GM21786 (cell line): ENCODE measurements around the gene ABCG5.

Source experiments
- ATAC-seq: cut with Tn5 transposase; IDR thresholded peaks from one replicate; pipeline ENCODE4 v1.9.1; 2021; ENCODE audit not compliant: unreplicated experiment

The ABCG5 gene

DNA sequence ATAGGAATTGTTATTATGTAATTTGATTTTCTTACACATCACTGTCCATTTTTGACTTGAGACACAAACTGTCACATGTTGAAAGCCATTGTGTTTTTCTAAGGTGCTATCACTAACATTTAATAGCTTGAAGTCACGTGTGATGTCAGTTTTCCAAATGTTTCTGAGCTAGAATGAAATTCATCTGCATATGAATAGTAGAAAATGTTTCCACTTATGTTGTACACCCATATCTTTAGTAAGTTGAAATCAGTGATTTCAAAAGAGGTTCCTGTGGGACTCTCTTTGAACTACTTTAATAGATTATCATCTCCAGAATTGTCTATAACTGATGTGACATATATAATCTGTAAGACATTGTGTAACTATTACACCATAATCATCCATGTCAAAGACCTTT lies 27.8 kb downstream of the ABCG5 start:
- no peak for ATAC-seq

DNA sequence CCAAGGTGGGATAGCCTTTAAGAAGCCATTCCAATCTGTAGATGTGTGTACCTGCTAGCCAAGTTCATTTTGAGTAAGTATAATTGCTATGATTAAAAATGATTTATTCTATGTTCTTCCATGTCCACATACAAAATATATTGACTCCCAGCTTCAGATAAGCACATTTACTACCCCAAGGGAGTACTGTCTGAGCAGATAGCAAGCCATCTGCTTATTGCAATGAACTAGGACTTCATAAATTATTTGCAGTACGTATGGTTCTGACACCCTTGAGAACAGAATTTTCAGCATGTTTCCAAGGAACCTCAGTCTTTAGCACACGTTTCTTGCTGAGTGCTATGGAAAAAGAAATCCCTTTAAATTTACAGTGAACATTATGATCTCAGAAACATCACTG lies 28.2 kb downstream of the ABCG5 start:
- no peak for ATAC-seq

DNA sequence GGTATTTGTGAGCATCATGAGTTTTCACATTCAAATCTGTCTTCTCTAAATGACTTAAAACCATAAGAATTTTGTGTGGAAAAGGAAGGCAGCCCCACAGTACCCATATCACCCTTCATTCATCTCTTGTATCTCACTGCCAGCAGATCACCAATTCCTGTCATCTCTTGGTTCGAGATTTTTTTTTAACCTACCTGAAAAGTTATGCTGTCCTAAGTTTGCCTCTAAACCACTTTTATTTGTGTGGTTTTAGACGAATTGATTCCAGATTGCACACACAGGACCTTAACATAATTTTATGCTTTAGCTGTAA lies 32.0 kb downstream of the ABCG5 start:
- no peak for ATAC-seq

DNA sequence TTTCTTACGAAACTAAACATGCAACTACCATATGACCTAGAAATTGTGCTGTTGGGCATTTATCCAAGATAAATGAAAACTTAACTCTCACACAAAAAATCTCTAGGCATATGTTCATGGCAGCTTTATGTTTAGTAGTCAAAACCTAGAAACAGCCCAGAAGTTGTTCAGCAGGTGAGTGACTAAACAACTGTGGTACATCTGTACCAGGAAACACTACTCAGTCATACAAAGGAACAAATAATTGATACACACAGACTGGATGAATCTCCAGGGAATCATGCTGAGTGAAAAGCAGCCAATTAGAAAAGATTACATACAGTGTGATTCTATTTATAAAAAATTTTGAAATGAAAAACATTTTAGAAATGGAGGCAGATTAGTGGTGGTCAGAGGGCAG lies 35.5 kb downstream of the ABCG5 start:
- no peak for ATAC-seq

DNA sequence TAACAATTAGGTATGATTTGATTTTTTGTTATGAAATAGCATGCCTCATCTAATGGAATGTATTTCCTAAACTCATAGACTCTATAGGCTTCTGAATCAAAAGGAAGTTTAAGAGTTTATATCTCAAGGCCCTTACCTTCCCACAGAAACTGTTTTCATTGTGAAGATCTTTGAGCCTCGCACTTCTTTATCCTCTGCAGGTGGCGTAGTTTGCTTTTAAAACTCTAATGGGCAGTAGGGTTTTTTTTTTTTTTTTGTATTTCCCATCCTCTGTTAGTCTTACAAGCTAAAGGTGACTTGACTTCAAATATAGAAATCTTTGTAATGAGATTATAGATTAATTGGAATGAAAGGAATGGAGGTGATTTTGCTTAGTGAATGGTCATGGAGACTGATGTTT lies 36.5 kb downstream of the ABCG5 start:
- no peak for ATAC-seq

DNA sequence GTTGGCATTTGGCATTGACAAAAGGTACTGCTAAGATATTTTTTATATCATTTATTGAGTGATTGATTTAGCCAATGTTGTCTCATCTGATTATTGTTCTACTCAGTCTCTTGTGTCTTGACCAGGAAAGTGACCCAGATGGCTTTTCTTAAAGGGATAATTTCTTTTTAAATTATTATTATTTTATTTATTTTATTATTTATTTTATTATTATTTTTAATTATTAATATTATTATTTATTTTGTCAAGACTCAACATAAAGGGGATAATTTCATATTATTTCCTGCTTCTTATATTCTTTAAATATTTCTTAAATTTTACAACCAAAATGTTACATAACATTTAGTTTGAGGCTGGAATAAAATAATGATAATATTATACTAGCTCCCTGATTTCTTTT lies 37.7 kb downstream of the ABCG5 start:
- ATAC-seq = no peak

DNA sequence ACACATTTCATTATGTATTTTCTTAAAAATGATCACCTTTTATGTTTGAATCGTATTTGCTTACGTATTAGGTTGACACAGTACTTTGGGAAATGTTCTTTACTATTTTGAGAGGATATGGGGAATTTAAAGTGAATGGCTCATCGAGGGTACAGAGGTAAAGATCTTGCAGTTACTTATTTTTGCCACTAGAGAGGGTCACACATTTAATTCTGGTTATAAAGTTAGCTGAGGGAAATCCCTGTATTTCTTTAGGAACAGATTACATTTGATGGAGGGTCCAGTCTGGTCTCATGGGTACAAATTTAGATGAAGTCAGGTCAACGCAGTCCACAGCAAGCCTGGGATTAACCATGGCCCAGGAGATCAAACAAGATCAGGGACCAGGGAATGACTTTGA lies 40.3 kb downstream of the ABCG5 start:
- ATAC-seq = no peak

DNA sequence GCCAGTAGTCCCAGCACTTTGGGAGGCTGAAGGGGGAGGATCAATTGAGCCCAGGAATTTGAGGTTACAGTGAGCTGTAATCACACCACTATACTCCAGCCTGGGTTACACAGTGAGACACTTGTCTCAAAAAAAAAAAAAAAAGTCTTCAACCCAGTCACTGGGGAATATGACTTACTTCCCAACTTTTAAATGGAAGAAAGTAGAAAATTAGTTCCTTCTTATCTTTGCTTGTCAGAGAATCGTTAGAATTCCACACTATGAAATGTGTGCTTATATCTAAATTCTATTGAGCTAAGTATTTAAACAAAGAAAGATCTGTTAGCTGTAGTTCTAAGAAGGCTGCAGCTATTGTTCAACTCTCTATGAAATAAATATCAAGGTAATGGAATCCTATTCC lies 42.4 kb downstream of the ABCG5 start:
- ATAC-seq = no peak

DNA sequence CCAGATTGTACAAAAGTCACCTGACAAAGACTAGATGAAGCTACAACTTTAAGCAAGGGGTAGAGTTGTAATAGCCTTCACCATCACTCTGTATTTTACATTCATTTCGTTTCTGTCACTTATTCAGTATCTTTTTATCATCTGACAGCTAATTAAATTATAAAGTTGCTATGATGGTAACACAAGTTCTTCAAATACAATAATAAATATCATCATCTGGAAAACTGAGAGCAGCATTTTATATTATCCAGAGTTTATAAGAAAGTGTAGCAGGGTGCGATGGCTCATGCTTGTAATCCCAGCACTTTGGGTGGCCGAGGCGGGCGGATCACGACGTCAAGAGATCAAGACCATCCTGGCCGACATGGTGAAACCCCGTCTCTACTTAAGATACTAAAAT lies 43.7 kb downstream of the ABCG5 start:
- no peak for ATAC-seq

DNA sequence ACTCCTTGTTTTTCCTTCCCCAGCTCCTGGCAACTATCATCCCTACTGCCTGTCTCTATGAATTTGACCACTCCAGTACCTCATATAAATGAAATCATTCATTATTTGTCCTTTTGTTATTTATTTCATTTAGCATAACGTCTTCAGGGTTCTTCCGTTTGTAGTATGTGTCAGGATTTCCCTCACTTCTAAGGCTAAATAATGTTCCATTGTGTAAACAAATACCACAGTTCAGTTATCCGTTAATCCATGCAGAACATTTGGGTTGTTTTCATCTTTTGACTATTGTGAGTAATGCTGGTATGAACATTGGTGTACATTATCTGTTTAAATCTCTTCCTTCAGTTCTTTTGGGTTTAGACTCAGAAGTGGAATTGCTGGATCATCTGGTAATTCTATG lies 46.0 kb downstream of the ABCG5 start:
- peak; percentile 65 for ATAC-seq

DNA sequence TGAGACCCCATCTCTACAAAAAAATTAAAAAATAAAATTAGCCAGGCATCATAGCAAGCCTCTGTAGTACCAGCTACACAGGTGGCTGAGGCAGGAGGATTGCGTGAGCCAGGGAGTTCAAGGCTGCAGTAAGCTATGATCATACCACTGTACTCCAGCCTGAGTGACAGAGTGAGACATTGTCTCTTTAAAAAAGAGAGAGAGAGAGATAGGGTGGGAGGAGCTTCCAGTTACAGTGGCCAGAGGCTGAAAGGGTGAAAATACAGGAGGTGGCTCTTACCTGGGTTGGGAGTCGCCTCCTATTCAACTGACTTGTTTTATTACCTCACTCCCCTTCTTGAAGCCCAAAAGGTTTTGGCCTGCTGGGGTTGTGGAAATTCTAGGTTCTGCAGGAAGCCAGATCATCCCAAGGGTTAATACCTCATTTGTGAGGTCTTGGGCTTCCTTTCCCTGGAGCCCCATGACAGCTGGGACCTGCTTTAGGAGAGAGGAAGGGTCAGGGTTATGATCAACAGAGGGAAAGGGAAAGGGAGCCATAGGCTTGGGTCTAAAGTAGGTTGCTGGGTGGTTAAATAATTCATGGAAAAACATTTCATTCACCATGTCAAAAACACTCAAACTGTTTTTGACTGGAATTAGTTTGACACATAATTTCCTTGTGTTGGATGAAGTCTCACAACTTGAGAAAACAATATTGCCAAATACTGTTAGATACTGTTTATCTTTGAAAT lies 47.4 kb downstream of the ABCG5 start:
- no peak for ATAC-seq

DNA sequence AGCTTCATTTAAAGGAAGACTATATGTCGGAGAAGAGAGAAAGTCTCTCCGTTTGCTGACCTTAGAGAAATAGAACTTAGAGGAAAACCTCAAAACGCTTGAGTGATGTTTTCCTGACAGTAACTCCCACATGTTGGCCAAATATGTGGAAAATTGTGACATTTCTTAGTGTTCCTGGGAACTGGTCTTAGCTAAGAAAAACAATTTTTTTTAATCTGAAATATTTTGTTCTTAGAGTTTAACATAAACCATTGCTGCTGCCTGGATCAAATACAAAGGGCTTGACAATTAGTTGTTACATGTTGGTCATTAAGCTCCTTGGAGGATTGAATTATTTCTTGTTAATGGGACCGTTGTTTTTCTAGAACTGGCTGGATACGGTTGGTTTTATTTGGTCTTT lies 48.5 kb downstream of the ABCG5 start:
- no peak for ATAC-seq

DNA sequence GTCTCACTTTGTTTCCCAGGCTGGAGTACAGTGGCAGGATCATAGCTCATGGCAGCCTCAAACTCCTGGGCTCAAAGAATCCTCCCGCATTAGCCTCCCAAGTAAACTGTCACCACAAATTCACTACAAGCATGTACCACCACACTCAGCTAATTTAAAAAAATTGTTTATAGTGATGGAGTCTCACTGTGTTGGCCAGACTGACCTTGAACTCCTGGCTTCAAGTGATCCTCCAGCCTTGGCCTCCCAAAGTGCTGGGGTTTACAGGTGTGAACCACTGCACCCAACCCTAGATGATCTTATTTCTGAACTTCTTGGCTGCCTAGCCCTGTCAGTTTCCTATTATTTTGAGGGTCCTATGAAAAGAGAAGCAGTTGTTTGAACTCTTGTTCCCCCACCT lies 50.0 kb downstream of the ABCG5 start:
- ATAC-seq = no peak

DNA sequence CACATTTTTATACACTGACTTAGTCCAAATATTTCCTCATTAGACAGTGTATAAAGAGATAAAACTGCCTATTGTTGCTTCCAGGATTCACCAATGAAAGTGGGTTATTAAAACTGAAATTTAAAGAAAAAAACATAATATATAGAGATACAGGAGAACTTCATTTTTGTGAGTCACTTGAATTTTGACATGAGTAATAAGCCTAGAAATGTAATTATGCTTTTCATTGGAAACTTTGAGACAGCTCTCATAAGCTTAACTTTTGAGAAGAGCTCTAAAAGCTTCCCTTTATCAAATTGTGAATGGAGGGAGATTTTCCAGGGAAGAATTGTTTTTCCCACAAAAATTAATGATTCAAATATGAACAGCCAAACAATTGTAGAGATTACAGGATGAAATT lies 50.7 kb downstream of the ABCG5 start:
- ATAC-seq = no peak

DNA sequence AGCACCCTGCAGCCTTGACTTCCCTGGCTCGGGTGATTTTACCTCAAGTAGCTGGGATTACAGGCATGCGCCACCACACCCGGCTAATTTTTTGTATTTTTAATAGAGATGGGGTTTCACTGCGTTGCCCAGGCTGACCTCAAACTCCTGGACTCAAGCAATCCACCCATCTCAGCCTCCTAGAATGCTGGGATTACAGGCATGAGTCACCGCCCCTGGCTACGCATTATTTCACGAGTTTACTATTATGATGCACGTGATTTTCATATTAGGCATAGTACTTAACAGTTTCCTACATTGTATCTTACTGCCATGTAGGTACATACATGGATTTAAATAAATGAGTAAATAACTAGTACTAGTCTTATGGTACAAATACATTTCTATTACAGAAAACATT lies 60.4 kb downstream of the ABCG5 start:
- no peak for ATAC-seq

DNA sequence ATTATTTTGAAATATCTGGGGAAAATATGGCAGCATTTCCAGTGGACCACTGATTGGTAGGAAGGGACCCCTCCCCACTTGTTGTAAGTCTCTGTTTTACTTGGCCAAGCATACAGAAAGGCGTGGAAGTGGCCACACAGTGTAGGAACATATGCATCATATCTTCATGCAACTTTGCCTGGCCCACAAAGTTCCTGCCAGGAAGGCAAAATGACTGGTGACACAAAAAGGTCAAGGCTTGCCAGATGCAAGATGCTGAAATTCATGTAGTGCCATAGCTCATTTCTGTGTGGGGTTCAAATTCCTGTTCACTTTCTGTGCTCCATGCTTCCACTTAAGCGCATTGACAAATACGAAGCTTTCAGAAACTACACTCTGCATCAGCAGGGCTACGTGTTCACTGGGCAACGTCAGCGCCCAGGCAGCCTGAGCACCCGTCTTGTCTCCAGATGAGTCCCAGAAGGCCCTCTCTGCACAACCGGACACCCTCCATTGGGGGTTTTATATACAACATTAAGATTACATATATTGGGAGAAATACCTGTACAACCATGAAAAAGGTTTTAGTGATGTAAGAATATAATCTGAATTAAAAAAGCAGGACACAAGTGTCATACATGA lies 61.2 kb downstream of the ABCG5 start:
- no peak for ATAC-seq

DNA sequence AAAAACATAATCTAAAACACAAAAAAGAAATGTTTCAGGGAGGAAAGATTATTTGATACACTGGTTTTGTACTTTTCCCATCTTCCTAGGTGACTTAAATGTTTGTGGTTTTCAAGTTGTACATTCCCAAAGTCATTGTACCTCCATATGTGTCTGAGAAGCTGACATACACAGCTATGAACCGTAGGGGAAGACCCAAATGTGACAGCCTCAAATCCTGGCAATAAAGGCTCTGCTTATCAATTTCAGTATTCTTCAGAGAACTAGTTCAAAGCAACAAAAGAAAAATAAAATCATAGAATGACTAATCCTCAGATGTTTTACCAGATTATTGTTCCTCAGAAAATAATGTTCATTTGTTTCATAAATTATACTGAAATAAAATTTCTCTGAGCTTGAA lies 62.3 kb downstream of the ABCG5 start:
- ATAC-seq = no peak

DNA sequence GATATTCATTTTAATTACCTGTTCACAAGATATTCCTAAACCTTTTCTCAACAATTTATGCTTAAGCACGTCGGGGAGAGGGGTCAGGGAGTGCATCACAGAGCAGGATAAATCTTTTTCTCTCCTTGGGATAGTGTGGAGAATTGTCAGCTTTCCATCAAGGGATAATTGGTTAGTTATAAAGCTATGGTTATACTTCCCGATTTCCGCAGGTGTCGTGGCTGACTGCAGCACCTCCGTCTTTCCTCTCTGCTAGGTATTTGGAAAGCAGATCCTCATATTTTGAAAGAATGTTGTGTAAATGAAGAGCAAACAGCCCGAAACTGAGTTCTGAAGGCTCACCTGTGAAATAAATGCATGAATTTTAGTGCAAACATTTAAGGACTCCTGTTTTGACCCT lies 64.0 kb downstream of the ABCG5 start:
- ATAC-seq = no peak

DNA sequence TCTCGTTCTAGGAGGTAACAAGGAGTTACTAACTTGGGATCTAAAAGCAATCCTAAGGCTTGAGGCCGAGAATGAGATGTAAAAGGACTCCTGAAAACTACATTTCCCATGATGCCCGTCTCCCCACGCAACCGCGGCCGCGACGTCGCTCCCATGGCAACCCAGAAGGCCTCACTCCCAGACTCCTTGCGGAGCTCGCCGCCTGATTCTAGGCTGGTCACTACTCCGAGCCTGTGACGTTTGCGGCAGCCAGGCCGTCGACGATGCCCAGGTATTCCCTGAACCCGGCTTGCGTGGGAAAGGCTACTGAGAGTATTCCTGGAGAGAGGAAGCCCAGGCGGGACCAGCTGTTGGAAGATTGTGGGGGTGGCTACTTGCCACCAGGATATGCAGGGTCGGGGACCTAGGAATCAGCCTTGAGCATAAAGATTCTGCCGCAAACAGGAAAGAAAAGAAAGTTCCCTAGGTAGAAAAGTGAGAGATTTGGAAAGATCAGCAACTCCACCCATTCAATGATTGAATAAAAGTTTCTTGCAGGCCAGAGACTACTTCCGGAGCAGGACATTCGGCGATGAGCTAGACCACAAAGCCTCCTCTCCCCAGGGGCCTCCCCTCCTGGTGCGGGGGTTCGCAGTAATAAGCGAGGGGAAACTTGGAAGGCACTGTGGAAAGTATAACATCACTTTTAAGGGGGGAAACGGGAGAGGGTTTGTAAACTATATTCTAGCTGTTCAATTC lies 64.6 kb downstream of the ABCG5 start, which contains the start of gene DYNC2LI1:
TSS of gene DYNC2LI1 (plus strand) at position 164 of the 738 bp plus-strand sequence. CDS start at position 264, 100 bp downstream.
- ATAC-seq = peak; percentile 99

DNA sequence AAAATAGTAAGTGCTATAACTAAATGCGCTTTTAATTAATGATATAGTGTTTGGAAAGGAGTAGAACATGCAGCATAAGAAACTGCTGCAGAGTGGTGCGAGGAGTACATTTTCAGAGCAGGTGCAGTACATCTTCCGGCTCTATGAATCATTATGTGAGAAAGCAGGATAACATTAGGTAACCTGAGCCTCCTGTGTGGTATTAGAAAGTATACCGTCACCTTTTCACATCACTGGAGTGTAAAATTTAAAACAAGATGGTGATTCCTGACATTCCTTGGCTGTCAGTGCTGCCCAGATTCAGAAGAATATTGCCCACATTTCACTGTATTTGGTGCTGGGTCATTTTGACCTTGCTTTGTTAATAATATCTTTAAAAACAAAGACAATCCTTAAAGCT lies 72.6 kb downstream of the ABCG5 start:
- ATAC-seq = no peak

DNA sequence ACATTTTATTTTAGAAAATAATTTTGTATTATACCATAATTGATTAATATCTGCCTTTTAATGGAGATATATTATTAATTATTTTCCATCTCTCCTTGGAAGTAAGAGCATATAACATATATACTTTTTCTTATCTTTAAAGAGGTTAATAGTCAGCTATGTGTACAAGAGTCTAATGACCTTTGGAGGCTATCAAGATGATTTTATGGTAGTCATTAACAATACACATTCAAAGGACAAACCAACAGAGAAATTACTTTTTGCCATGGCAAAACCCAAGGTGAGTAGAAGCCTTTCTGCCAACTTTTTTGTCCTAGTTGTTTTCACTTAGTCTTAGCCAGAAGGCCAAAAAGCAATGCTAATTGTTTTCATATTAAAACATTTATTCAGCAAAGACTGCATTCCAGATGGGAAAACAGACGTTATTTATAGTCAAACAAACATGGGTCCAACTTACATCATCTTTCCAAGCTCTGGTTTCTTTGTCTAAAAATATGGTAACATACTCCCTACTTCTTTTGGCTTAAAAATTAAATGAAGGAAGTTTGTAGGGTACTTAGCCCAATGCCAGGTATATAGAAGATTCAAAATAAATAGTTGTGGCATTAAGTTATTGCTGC lies 74.4 kb downstream of the ABCG5 start:
- ATAC-seq = no peak

DNA sequence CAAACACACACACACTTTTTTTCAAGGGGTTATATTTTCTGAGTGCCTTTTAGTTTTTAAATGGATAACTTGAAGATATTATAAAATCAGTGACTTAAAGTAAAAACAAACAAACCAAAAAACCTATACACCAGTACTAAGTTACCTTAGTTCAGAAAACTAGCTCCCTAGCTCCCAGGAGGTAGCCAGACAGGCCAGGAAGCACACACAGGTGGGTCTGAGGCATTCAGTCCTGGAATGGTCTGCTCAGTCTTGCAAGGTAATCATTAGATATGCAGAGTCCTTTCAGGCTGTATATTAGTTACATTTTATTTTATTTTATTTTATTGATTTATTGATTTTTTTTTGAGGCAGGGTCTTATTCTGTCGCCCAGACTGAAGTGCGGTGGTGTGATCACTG lies 75.5 kb downstream of the ABCG5 start:
- no peak for ATAC-seq
